ENCODE measurements around the gene GLIS2.
A peak's percentile ranks its signal among the peaks of the same experiment; 100 is the strongest.

The GLIS2 gene

GRCh38 chr16:4350787-4351659, 35.2 kb downstream of the GLIS2 start, which contains the start of gene PAM16:
Gene PAM16 (minus strand): TSS chr16:4351321. CDS start chr16:4351234, 87 bp downstream.
- TF ChIP-seq TAF1 (IDR thresholded peaks at IDR 0.05; ENCODE audit: borderline replicate concordance, low read depth, low read length) (0 out of 2 replicates have a peak, but pooled peaks have one; percentile 50), POLR2A (IDR thresholded peaks at IDR 0.05; ENCODE audit: low read depth, low read length) (peak; percentile 83; the same call in 1 of the 2 replicates), POLR2AphosphoS5 (IDR thresholded peaks at IDR 0.05; ENCODE audit: low read depth, low read length) (peak; percentile 78; the same call in 1 of the 2 replicates)
- DNase-seq (ENCODE audit: insufficient read length) (peak; percentile 94), FAIRE-seq (peak; percentile 97)

- DNase-seq (ENCODE audit: insufficient read length): no peak
- FAIRE-seq: no peak
- TF ChIP-seq TAF1 (IDR thresholded peaks at IDR 0.05; ENCODE audit: borderline replicate concordance, low read depth, low read length): no peak
Measured at GRCh38 chr16:4351880-4352279, 36.0 kb downstream of the GLIS2 start.

- FAIRE-seq (no peak), DNase-seq (ENCODE audit: insufficient read length) (no peak)
- no peak for TF ChIP-seq POLR2AphosphoS5 (IDR thresholded peaks at IDR 0.05; ENCODE audit: low read depth, low read length)
- TF ChIP-seq POLR2A (IDR thresholded peaks at IDR 0.05; ENCODE audit: low read depth, low read length): no peak
- TF ChIP-seq TAF1 (IDR thresholded peaks at IDR 0.05; ENCODE audit: borderline replicate concordance, low read depth, low read length): no peak
Measured at GRCh38 chr16:4352843-4353242, 37.0 kb downstream of the GLIS2 start.

DNA sequence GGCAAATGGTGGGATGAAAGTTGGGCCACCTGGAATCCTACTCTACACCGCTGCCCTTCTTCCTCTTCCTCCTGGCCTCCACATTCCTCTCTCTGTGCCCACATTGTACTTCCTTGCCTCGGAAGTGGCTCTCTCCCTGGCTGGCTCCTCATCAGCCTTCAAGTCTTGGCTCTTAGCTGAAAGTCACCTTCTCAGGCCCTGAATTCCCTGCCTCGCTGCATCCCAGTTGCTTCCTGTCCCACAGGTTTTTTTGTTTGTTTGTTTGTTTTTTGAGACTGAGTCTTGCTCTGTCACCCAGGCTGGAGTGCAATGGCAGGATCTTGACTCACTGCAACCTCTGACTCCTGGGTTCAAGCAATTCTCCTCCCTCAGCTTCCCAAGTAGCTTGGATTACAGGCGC, 37.8 kb downstream of the GLIS2 start:
- FAIRE-seq: no peak
- DNase-seq (ENCODE audit: insufficient read length): no peak
- TF ChIP-seq TAF1 (IDR thresholded peaks at IDR 0.05; ENCODE audit: borderline replicate concordance, low read depth, low read length) (no peak), POLR2A (IDR thresholded peaks at IDR 0.05; ENCODE audit: low read depth, low read length) (no peak), POLR2AphosphoS5 (IDR thresholded peaks at IDR 0.05; ENCODE audit: low read depth, low read length) (no peak)

GRCh38 chr16:4354512-4355409, 38.9 kb downstream of the GLIS2 start:
- TF ChIP-seq POLR2A (IDR thresholded peaks at IDR 0.05; ENCODE audit: low read depth, low read length) (no peak), TAF1 (IDR thresholded peaks at IDR 0.05; ENCODE audit: borderline replicate concordance, low read depth, low read length) (no peak), POLR2AphosphoS5 (IDR thresholded peaks at IDR 0.05; ENCODE audit: low read depth, low read length) (no peak)
- DNase-seq (ENCODE audit: insufficient read length): no peak
- no peak for FAIRE-seq

GRCh38 chr16:4356820-4357219, 41.0 kb downstream of the GLIS2 start:
- TF ChIP-seq POLR2AphosphoS5 (IDR thresholded peaks at IDR 0.05; ENCODE audit: low read depth, low read length) (no peak), TAF1 (IDR thresholded peaks at IDR 0.05; ENCODE audit: borderline replicate concordance, low read depth, low read length) (no peak), POLR2A (IDR thresholded peaks at IDR 0.05; ENCODE audit: low read depth, low read length) (no peak)
- DNase-seq (ENCODE audit: insufficient read length) (no peak), FAIRE-seq (no peak)

DNA sequence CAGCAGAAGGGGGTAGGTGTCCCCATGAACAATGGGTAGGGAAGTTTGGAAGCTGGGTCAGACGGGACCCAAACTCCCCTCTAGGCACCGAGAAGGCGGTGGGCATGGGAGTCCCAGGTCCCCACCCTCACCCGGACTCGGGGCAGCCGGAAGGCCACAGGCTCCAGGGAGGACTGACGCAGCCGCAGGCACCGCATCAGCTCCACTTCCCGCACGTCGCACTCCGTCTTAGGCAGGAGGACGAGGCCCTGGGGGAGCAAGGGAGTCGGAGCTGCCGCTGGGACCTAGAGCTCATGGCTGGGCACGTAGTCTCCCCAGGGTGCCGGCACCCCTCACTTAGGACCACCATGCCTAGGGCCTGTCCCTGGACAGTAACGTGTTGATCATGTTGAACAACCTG, 42.4 kb downstream of the GLIS2 start:
- DNase-seq (ENCODE audit: insufficient read length): no peak
- FAIRE-seq: no peak
- no peak for TF ChIP-seq TAF1 (IDR thresholded peaks at IDR 0.05; ENCODE audit: borderline replicate concordance, low read depth, low read length)
- TF ChIP-seq POLR2A (IDR thresholded peaks at IDR 0.05; ENCODE audit: low read depth, low read length): no peak
- no peak for TF ChIP-seq POLR2AphosphoS5 (IDR thresholded peaks at IDR 0.05; ENCODE audit: low read depth, low read length)

- TF ChIP-seq TAF1 (IDR thresholded peaks at IDR 0.05; ENCODE audit: borderline replicate concordance, low read depth, low read length) (no peak), POLR2A (IDR thresholded peaks at IDR 0.05; ENCODE audit: low read depth, low read length) (no peak), POLR2AphosphoS5 (IDR thresholded peaks at IDR 0.05; ENCODE audit: low read depth, low read length) (no peak)
- FAIRE-seq: peak; percentile 79
- peak; percentile 81 for DNase-seq (ENCODE audit: insufficient read length)
Measured at GRCh38 chr16:4358831-4359561, 43.1 kb downstream of the GLIS2 start.

GRCh38 chr16:4359914-4360313, 44.0 kb downstream of the GLIS2 start:
- TF ChIP-seq POLR2A (IDR thresholded peaks at IDR 0.05; ENCODE audit: low read depth, low read length) (no peak), POLR2AphosphoS5 (IDR thresholded peaks at IDR 0.05; ENCODE audit: low read depth, low read length) (no peak), TAF1 (IDR thresholded peaks at IDR 0.05; ENCODE audit: borderline replicate concordance, low read depth, low read length) (no peak)
- FAIRE-seq (no peak), DNase-seq (ENCODE audit: insufficient read length) (no peak)

GRCh38 chr16:4360538-4361021, 44.7 kb downstream of the GLIS2 start:
- DNase-seq (ENCODE audit: insufficient read length) (no peak), FAIRE-seq (no peak)
- no peak for TF ChIP-seq POLR2A (IDR thresholded peaks at IDR 0.05; ENCODE audit: low read depth, low read length)
- no peak for TF ChIP-seq TAF1 (IDR thresholded peaks at IDR 0.05; ENCODE audit: borderline replicate concordance, low read depth, low read length)
- no peak for TF ChIP-seq POLR2AphosphoS5 (IDR thresholded peaks at IDR 0.05; ENCODE audit: low read depth, low read length)

All from GM12892 (cell line).